GM12872 (cell line): Measurements from ENCODE around the gene TMEM218.

Source experiments
- CTCF ChIP-seq: IDR thresholded peaks from 3 replicates; pipeline ENCODE4 v1.5.1; 2011; ENCODE audit warnings: low read depth, mild to moderate bottlenecking, low read length, moderate library complexity; ENCODE audit not compliant: insufficient read depth

Gene TMEM218

DNA sequence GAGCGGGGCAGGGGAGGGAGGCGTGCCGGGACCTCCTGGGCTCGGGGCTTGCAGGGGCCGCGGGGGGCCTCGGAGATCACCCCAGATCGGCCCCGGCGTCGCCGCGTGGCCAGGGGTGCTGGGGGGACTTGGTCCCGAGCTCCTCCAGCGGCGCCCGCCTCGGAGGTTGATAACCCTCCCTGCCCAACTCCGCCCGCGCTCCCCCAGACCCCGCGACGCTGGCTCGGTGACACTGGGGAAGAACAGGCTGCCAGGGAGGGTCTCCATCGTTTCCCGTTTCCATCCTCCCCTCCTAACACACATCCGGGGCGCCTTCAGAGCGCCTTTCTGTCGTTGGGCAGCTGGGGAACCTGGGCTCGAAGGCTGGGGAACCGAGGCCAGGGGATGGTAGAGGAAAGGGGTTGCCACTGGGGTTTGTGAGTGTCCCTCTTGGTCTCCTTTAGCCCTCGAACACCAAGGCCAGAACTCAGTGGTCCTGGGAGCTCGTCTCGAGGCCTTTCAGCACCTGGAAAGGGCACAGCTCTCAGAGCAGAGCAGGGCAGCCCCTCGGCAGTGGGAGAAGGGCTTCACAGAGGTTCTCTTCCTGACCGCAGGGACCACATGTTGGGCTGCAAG is 47.9 kb downstream of the TMEM218 start:
- no peak for TF ChIP-seq CTCF

GRCh38 chr11:125062931-125063428 is 48.4 kb downstream of the TMEM218 start, which contains the start of gene SLC37A2:
SLC37A2 (plus strand) TSS chr11:125063305; CDS start chr11:125063368, 63 bp downstream.
- peak; percentile 17; the same call in 1 of the 3 replicates for TF ChIP-seq CTCF

- TF ChIP-seq CTCF = no peak
Observed at GRCh38 chr11:125062218-125062930, 49.1 kb downstream of the TMEM218 start.

GRCh38 chr11:125061281-125061680 is 50.1 kb downstream of the TMEM218 start:
- TF ChIP-seq CTCF = no peak

GRCh38 chr11:125057693-125058016 is 53.8 kb downstream of the TMEM218 start:
- TF ChIP-seq CTCF = no peak

- TF ChIP-seq CTCF = no peak
Observed at GRCh38 chr11:125056931-125057692, 54.3 kb downstream of the TMEM218 start.

DNA sequence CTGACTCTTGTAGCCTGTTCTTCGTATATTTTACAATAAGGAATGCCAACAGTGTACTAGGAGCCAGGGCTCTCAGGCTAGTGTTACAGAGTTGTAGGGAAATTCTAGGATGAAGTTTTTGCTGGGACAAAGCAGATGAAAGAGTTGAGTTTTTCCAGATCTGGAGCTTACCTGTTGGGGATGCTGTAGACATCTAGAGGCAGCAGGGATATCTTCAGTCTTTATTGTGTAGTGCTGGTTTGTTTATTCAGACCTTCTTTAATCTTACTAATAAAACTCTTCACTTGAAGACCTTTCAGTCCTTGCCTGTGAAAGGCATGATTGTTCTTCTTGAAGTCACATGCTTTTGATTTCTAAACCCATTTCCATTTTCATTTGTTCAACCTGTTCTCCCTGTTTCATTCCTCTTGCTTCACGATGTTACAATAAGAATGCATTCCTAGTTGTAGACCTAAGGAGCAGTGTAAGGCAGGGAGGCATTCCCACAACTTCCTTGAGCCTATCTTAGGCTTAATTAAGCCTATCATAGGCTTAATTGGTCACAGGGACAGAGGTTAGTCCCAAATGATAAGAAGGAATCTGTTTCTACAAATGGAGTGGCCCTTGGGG is 56.2 kb downstream of the TMEM218 start:
- TF ChIP-seq CTCF = no peak
